ENCODE results near the gene SULT2A1. TPM values are rescaled to one million over a fixed set of nuclear protein-coding genes. Genes with fewer than 3 reads are reported as not detected.

The SULT2A1 gene
- total and polyA plus RNA-seq, 2 of the 4 experiments (the other 2 are of a cell fraction) = not detected

- H3K56ac ChIP-seq (ENCODE audit: extremely low read depth, insufficient read depth, low read length) = no peak overlapping the region
- ATAC-seq (ENCODE audit: low read depth) (no peak), DNase-seq (no peak)
- no peak overlapping the region for H4K8ac ChIP-seq (ENCODE audit: low read depth in 2 of 2, low read length in 2 of 2)
- POLR2A ChIA-PET (ENCODE audit: unreplicated experiment) = no interaction called here
- in situ Hi-C loops (cut with MboI; ENCODE audit: low sequenced_read_pairs) (no loop called here), dilution Hi-C loops (cut with HindIII; ENCODE audit: low sequenced_read_pairs, unreplicated experiment) (no loop called here), intact Hi-C loops (cut with micrococcal nuclease) (no loop called here)
- H3K4me1 ChIP-seq (ENCODE audit: control insufficient read depth, insufficient read depth, low read length) = no peaks in the 10 kb centered on the region
- no peak overlapping the region for H2BK120ac ChIP-seq (ENCODE audit: low read depth, low read length)
- H3K23ac ChIP-seq (ENCODE audit: low read depth, low read length) = no peak overlapping the region
- H4K20me1 ChIP-seq (ENCODE audit: insufficient read depth, low read length) = no peaks in the 10 kb centered on the region
- no peak overlapping the region for H2BK20ac ChIP-seq (ENCODE audit: low read depth, low read length)
- H2BK15ac ChIP-seq (ENCODE audit: low read depth, low read length) = no peak overlapping the region
- H3K9ac ChIP-seq (ENCODE audit: low read depth, low read length) = no peak overlapping the region
- peaks cover 3% of the 10 kb centered on the region for H3K27me3 ChIP-seq (ENCODE audit: control insufficient read depth, insufficient read depth, low read length)
- H3K4ac ChIP-seq (ENCODE audit: low read depth, low read length) = no peak overlapping the region
- WGBS, 2 experiments (ENCODE audit: extremely low coverage in 2 of 2, insufficient read length in 1 of 2) = 0% methylated on average over 2 of the region's 8 CpGs; no CpG with 5 or more reads in 1 of the 2 experiments
- H3K14ac ChIP-seq (replicated peaks; ENCODE audit: low read depth, low read length) = no peak overlapping the region
- no peaks in the 10 kb centered on the region for H3K36me3 ChIP-seq (ENCODE audit: control insufficient read depth, insufficient read depth, low read length)
- H4K5ac ChIP-seq (ENCODE audit: low read depth, low read length) = no peak overlapping the region
- H3K9me3 ChIP-seq (ENCODE audit: control insufficient read depth, insufficient read depth, low read length) = no peaks in the 10 kb centered on the region
- H2AFZ ChIP-seq (replicated peaks; ENCODE audit: low read length, poor library complexity) = no peak overlapping the region
- TF ChIP-seq MXI1 (IDR thresholded peaks at IDR 0.05; ENCODE audit: borderline replicate concordance, low read depth, low read length) (no peak), MAZ (IDR thresholded peaks at IDR 0.05; ENCODE audit: borderline replicate concordance, low read depth, low read length) (no peak), CTCF (conservative IDR thresholded peaks at IDR 0.05; ENCODE audit: low read depth, low read length) (no peak), RFX5 (IDR thresholded peaks at IDR 0.05; ENCODE audit: low read depth, low read length) (no peak), BHLHE40 (IDR thresholded peaks at IDR 0.05; ENCODE audit: low read depth, low read length) (no peak), CEBPB (IDR thresholded peaks at IDR 0.05; ENCODE audit: low read depth, low read length) (no peak), SMC3 (IDR thresholded peaks at IDR 0.05; ENCODE audit: low read depth, low read length) (no peak), RCOR1 (IDR thresholded peaks at IDR 0.05; ENCODE audit: insufficient replicate concordance, low read length) (no peak), MAFK (IDR thresholded peaks at IDR 0.05; ENCODE audit: low read depth, low read length) (no peak), RAD21 (IDR thresholded peaks at IDR 0.05; ENCODE audit: low read length) (no peak), POLR2A (IDR thresholded peaks at IDR 0.05; ENCODE audit: low read depth, low read length) (no peak), NFE2L2 (IDR thresholded peaks at IDR 0.05; ENCODE audit: low read depth, low read length) (no peak), USF2 (IDR thresholded peaks at IDR 0.05; ENCODE audit: low read depth, low read length) (no peak), CHD1 (IDR thresholded peaks at IDR 0.05; ENCODE audit: low read depth, low read length) (no peak), FOS (IDR thresholded peaks at IDR 0.05; ENCODE audit: low read depth, low read length) (no peak), ELK1 (IDR thresholded peaks at IDR 0.05; ENCODE audit: borderline replicate concordance, low read depth, low read length) (no peak)
- CTCF ChIA-PET = no interaction called here
- no peak overlapping the region for H2BK5ac ChIP-seq (ENCODE audit: low read depth, low read length, poor library complexity, severe bottlenecking)
- H3K4me3 ChIP-seq (ENCODE audit: insufficient read depth, low read depth, low read length) = no peak overlapping the region
- H3K27ac ChIP-seq (ENCODE audit: insufficient read depth, low read length) = no peak overlapping the region
- H2AK9ac ChIP-seq (replicated peaks; ENCODE audit: low read depth, low read length, poor library complexity) = no peak overlapping the region
- no peak overlapping the region for H2AK5ac ChIP-seq (ENCODE audit: low read depth, low read length)
- H3K79me1 ChIP-seq (ENCODE audit: low read depth in 1 of 2, low read length in 2 of 2) = no peaks in the 10 kb centered on the region
- no TSS peak for BruUV-seq (replicated peaks)
- no peak overlapping the region for H4K91ac ChIP-seq (ENCODE audit: insufficient read depth, low read depth, low read length)
- H3K4me2 ChIP-seq (ENCODE audit: low read depth, low read length) = no peak overlapping the region
- H3K18ac ChIP-seq (ENCODE audit: low read depth, low read length) = no peak overlapping the region
- H3K9me1 ChIP-seq (ENCODE audit: insufficient read depth, low read length) = no peaks in the 10 kb centered on the region
Observed at GRCh38 chr19:47836038-47836437, 50.1 kb downstream of the SULT2A1 start.

Measured in IMR-90 (cell line).